Dedifferentiated amniotic fluid mesenchymal stem cell (primary cell): ENCODE results near the gene TNFSF9.
"Not testable (repeated sequence)": the region's sequence is repeated elsewhere in the genome, so short reads cannot be mapped to it uniquely, and the experiment has no call there.

Experiments
- DNase-seq: peaks from one replicate; pipeline ENCODE4 v3.0.0-alpha.2; 2016; ENCODE audit errors: extremely low spot score

TNFSF9 gene

DNA sequence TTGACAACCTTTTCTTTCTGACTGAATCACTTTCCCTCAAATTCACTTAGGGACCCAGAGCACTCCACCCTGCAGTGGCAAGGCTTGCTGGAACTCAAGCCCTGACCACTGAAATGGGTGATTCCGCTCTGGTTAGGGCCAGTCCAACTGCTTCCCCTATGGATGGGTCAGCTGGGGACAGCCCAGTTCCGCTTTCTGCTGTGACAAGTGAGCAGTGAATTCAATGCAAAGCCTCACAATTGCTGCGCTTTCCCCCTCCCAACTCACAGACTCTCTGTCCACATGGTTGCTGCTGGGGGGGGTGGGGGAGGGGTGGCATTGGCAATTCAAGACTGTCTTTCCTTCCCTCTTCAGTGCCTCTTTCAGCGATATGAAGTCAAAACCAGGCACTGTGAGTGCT, 41.4 kb downstream of the TNFSF9 start:
- DNase-seq, result no peak

DNA sequence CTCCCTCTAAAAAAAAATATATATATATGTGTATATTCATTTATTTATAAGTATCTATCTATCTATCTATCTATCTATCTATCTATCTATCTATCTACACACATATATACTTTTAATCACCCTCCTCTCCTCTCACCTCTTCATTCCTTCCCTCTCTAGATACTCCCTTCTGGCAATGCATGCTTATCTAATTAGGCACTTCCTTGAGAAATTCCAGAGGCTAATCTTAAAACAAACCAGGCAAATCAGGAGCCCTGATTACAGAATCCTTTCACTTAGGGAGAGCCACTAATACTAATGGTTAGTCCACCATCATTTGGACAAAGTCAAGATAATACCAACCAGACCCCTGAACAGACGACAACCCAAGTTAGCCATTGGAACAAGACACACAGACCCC, 42.5 kb downstream of the TNFSF9 start:
- no peak for DNase-seq

DNA sequence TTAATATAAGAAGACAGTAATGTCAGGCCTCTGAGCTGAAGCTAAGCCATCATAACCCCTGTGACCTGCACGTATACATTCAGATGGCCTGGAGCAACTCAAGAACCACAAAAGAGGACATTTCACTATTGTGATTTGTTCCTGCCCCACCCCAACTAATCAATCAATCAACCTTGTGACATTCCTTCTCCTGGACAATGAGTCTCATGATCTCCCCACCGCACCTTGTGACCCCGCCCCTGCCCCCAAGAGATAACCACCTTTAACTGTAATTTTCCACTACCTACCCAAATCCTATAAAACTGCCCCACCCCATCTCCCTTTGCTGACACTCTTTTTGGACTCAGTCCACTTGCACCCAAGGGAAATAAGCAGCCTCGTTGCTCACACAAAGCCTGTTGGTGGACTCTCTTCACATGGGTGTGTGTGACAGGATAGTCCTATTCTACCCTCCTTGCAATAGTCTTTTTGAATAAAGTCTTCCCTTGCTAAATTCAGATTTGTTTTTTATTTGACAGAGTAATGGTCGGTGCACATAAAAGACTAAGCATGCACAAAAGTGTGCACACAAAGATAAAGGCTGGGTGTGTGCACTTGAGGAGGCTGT, 46.1 kb downstream of the TNFSF9 start:
- DNase-seq, result no peak

DNA sequence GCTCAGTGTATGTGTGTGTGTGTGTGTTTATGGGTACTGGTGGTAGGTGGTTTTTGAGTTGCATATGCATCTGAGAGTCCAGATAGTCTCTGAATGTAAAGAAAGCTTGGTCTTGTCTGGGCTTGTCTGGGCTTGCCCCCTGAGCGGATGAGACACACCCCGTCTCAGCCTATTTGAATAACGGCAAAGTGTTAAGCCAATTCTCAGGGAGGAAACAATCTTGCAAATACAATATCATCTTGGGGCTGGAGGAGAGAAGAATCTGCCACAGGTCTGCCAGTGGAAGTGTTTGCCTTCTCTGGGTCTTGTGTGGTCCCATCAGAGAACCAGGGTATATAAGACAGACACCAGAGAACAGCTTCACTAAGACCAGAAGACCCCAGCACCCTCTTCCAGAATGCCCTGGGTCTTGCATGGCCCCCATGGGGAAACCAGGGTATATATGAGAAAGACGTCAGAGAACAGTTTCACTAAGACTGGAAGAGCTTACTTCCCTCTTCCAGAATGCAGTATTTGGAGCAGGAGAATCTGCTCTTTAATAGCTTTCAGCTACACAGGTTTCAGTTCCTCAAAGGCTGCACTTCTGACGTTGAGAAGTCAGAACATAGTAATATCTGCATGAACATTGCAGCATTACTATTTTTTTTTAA, 46.8 kb downstream of the TNFSF9 start:
- DNase-seq, result no peak

DNA sequence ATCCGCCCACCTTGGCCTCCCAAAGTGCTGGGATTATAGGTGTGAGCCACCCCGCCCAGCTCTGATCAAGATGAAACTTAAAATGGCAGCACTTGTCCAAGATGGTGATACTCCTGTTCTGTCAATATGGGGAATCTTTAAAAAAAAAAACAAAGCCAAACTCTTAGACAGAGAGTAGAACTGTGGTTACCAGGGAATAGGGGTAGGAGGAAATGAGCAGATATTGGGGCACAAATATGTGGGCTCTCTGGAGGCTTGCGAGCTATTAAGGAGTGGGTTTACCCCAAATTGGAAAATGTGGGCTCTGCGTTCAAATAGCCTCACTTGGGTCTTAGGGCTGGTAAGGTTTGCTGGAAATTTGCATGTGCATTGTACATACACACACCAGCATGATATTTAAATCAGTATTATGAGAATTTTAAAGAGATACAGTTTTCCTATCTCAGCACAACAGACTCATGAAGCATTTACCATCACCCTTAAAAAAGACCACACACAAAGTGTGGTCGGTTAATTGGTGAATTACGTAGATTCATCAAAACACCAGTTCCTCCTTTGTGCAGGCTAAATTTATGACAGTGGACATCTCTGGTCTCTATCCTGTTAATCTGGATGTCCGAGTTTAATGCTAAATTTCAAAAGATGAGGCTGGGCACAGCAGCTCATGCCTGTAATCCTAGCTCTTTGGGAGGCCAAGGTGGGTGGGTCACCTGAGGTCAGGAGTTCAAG, 48.8 kb downstream of the TNFSF9 start:
- no peak for DNase-seq

DNA sequence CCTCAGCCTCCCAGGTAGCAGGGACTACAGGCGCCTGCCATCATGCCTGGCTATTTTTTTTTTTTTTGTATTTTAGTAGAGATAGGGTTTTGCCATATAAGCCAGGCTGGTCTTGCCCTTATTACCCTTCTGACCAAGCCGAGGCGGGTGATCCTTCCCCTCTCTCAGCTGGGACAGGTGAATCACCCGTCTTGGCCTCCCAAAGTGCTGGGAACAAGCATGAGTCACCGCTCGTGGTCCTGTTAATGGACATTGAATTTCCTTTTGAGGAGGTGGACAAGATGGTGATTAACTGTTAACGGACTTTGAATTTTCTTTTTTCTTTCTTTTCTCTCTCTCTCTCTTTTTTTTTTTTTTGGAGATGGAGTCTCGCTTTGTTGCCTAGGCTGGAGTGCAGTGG, 49.5 kb downstream of the TNFSF9 start:
- DNase-seq, result no peak

DNA sequence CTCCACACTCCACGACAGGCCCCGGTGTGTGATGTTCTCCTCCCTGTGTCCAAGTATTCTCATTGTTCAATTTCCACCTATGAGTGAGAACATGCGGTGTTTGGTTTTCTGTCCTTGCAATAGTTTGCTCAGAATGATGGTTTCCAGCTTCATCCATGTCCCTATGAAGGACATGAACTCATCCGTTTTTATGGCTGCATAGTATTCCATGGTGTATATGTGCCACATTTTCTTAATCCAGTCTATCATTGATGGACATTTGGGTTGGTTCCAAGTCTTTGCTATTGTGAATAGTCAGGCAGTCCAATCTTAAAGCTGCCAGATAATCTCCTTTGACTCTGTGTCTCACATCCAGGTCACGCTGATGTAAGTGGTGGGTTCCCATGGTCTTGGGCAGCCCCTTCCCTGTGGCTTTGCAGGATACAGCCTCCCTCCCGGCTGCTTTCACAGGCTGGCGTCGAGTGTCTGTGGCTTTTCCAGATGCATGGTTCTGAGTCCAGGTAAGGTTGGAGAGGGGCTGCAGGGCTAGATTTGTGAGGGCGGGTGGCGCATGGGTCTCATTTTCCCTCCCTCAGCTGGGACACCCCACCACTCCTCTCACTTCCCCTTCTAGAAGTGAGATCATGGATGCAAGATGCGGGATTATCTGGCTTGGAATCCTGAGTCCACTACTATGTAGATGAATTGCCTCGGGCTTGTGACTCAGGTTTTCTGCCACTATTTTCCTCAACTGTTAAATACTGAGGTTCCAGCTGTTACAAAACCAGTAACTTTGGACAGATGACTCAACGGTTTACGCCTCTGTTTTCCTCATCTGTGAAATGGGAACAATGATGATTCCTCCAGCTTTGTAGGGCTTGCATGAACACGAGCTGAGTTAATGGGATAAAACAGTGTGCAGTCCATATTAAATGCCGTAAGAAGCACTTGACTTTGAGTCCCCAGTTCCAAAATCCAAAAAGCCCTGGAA, 52.0 kb downstream of the TNFSF9 start:
- not testable (repeated sequence) for DNase-seq
